GM18951 (cell line): ENCODE measurements around the gene MXRA8.

Experiments used
- POLR2A ChIP-seq: IDR thresholded peaks from 4 replicates; pipeline ENCODE4 v1.6.1; 2011; ENCODE audit warnings: mild to moderate bottlenecking; ENCODE audit not compliant: insufficient read length, insufficient read depth; ENCODE audit errors: extremely low read depth
- in situ Hi-C: fragments of 300-500 bp; cut with MboI; formaldehyde crosslinking; loops from one replicate; pipeline ENCODE4 v1.12.0; 2022; ENCODE audit warnings: low sequenced_read_pairs, mixed read lengths, inconsistent platforms; ENCODE audit not compliant: unreplicated experiment

Gene MXRA8

GRCh38 chr1:1345860-1346500 lies 12.4 kb downstream of the MXRA8 start:
- in situ Hi-C loops: no loop called here
- TF ChIP-seq POLR2A: no peak

GRCh38 chr1:1345384-1345783 lies 13.0 kb downstream of the MXRA8 start:
- no peak for TF ChIP-seq POLR2A
- in situ Hi-C loops: no loop called here

- TF ChIP-seq POLR2A: no peak
- in situ Hi-C loops: no loop called here
Observed at GRCh38 chr1:1344655-1345361, 13.5 kb downstream of the MXRA8 start.

GRCh38 chr1:1343811-1344421 lies 14.4 kb downstream of the MXRA8 start:
- TF ChIP-seq POLR2A: no peak
- in situ Hi-C loops: no loop called here

- in situ Hi-C loops: no loop called here
- TF ChIP-seq POLR2A: no peak
Observed at GRCh38 chr1:1342584-1343115, 15.7 kb downstream of the MXRA8 start.

GRCh38 chr1:1342061-1342562 lies 16.2 kb downstream of the MXRA8 start:
- TF ChIP-seq POLR2A: no peak

GRCh38 chr1:1341549-1342021 lies 16.8 kb downstream of the MXRA8 start:
- in situ Hi-C loops: no loop called here
- no peak for TF ChIP-seq POLR2A

More at GRCh38 chr1:1342061-1342562, 16.2 kb downstream of the MXRA8 start:
- in situ Hi-C loops: no loop called here

- TF ChIP-seq POLR2A: no peak
- in situ Hi-C loops: no loop called here
Observed at GRCh38 chr1:1340791-1341548, 17.4 kb downstream of the MXRA8 start.

GRCh38 chr1:1340185-1340584 lies 18.2 kb downstream of the MXRA8 start:
- in situ Hi-C loops: no loop called here
- TF ChIP-seq POLR2A: no peak

- in situ Hi-C loops: no loop called here
- no peak for TF ChIP-seq POLR2A
Observed at GRCh38 chr1:1338278-1338677, 20.1 kb downstream of the MXRA8 start.

GRCh38 chr1:1337793-1338147 lies 20.6 kb downstream of the MXRA8 start:
- no peak for TF ChIP-seq POLR2A
- in situ Hi-C loops: no loop called here

- no peak for TF ChIP-seq POLR2A
- in situ Hi-C loops: no loop called here
Observed at GRCh38 chr1:1336931-1337792, 21.2 kb downstream of the MXRA8 start.
